HepG2 (cell line): ENCODE data around the gene GBGT1. TPM values are rescaled to one million over a fixed set of nuclear protein-coding genes. Genes with fewer than 3 reads are reported as not detected.

Experiments used
- AHR ChIP-seq: IDR thresholded peaks from 2 replicates; pipeline ENCODE4 v1.6.1; 2018; ENCODE audit warnings: missing genetic modification reagents, missing compliant biosample characterization
- NR2F6 ChIP-seq, 2 experiments: IDR thresholded peaks; 2 replicates each; pipeline ENCODE4 v1.6.1; 2016; ENCODE audit warnings: antibody characterized with exemption in 1 of 2, mild to moderate bottlenecking in 1 of 2
- TEAD3 ChIP-seq: optimal IDR thresholded peaks from 2 replicates; pipeline ENCODE3; 2016; ENCODE audit warnings: borderline replicate concordance
- USF2 ChIP-seq, 2 experiments: sonication (generic) in 1 of 2; formaldehyde crosslinking in 1 of 2; IDR thresholded peaks; 2 replicates each; pipeline versions ENCODE4 v1.5.1 to v1.6.1; 2011 to 2020; ENCODE audit warnings: borderline replicate concordance in 1 of 2, low read depth in 1 of 2, low read length in 1 of 2, mild to moderate bottlenecking in 1 of 2, missing genetic modification reagents in 1 of 2, moderate library complexity in 1 of 2
- ZNF292 ChIP-seq: sonication (generic); formaldehyde crosslinking; IDR thresholded peaks from 2 replicates; pipeline ENCODE4 v1.8.1; 2022; ENCODE audit warnings: mild to moderate bottlenecking, low read depth, missing genetic modification reagents, borderline replicate concordance
- ZNF3 ChIP-seq: IDR thresholded peaks from 2 replicates; pipeline ENCODE4 v1.7.0; 2017; ENCODE audit warnings: inconsistent platforms
- polyA plus RNA-seq, 8 experiments: library from polyadenylated mRNA; depleted of rRNA in 3 of 8; stranded (reverse) in 7 of 8; unstranded in 1 of 8; fragments of >200 nt; fragmentation: Illumina TruSeq in 4 of 8; extraction: Trizol in 4 of 8; gene quantifications; 2 replicates each; pipeline versions ENCODE4 v1.2.1 to v1.2.3, GENCODE V29; 2011 to 2016; ENCODE audit warnings: low read depth in 4 of 8, missing spikeins in 1 of 8, mixed read lengths in 1 of 8; ENCODE audit not compliant: insufficient read depth in 1 of 8
- total RNA-seq, 5 experiments: library from RNA; depleted of rRNA; stranded (reverse); fragments of >200 nt; fragmentation: Illumina TruSeq; extraction: Trizol; gene quantifications; 2 replicates each; pipeline ENCODE4 v1.2.3, GENCODE V29; 2016; ENCODE audit warnings: low read depth in 1 of 5
- TF ChIP-seq, protein P1 (sequence below): sonication (generic); formaldehyde crosslinking; conservative IDR thresholded peaks from 2 replicates; pipeline ENCODE4 v1.8.0; 2022; ENCODE audit warnings: mild to moderate bottlenecking, moderate library complexity, missing genetic modification reagents
- TF ChIP-seq, protein P2 (sequence below): sonication (generic); formaldehyde crosslinking; IDR thresholded peaks from 2 replicates; pipeline ENCODE4 v1.8.1; 2023; ENCODE audit warnings: missing genetic modification reagents, mild to moderate bottlenecking, borderline replicate concordance
- TF ChIP-seq, protein P3 (sequence below): sonication (generic); formaldehyde crosslinking; IDR thresholded peaks from 2 replicates; pipeline ENCODE4 v1.5.1; 2020; ENCODE audit warnings: mild to moderate bottlenecking, missing genetic modification reagents, moderate library complexity

Gene GBGT1
- total and polyA plus RNA-seq, 2 of the 13 experiments (the other 11 are each of a cell fraction or from before 2014, with no cell fraction given): not detected

- no peak for TF ChIP-seq USF2 (IDR thresholded peaks at IDR 0.05; ENCODE audit: low read depth, low read length)
- TF ChIP-seq USF2 (CRISPR knock-in tag; IDR thresholded peaks at IDR 0.05; ENCODE audit: borderline replicate concordance): no peak
- TF ChIP-seq, protein P1, sequence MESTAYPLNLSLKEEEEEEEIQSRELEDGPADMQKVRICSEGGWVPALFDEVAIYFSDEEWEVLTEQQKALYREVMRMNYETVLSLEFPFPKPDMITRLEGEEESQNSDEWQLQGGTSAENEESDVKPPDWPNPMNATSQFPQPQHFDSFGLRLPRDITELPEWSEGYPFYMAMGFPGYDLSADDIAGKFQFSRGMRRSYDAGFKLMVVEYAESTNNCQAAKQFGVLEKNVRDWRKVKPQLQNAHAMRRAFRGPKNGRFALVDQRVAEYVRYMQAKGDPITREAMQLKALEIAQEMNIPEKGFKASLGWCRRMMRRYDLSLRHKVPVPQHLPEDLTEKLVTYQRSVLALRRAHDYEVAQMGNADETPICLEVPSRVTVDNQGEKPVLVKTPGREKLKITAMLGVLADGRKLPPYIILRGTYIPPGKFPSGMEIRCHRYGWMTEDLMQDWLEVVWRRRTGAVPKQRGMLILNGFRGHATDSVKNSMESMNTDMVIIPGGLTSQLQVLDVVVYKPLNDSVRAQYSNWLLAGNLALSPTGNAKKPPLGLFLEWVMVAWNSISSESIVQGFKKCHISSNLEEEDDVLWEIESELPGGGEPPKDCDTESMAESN: 0 out of 2 replicates have a peak, but pooled peaks have one; percentile 39
- TF ChIP-seq, protein P2, sequence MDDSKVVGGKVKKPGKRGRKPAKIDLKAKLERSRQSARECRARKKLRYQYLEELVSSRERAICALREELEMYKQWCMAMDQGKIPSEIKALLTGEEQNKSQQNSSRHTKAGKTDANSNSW (CRISPR knock-in tag): no peak
- TF ChIP-seq AHR: 0 out of 2 replicates have a peak, but pooled peaks have one; percentile 42
- no peak for TF ChIP-seq ZNF3 (CRISPR knock-in tag)
- peak; percentile 29 for TF ChIP-seq TEAD3
- TF ChIP-seq ZNF292 (CRISPR knock-in tag): no peak
- no peak for TF ChIP-seq NR2F6 (IDR thresholded peaks at IDR 0.05)
- peak; percentile 31; the same call in 1 of the 2 replicates for TF ChIP-seq NR2F6 (CRISPR knock-in tag; IDR thresholded peaks at IDR 0.05)
- TF ChIP-seq, protein P3, sequence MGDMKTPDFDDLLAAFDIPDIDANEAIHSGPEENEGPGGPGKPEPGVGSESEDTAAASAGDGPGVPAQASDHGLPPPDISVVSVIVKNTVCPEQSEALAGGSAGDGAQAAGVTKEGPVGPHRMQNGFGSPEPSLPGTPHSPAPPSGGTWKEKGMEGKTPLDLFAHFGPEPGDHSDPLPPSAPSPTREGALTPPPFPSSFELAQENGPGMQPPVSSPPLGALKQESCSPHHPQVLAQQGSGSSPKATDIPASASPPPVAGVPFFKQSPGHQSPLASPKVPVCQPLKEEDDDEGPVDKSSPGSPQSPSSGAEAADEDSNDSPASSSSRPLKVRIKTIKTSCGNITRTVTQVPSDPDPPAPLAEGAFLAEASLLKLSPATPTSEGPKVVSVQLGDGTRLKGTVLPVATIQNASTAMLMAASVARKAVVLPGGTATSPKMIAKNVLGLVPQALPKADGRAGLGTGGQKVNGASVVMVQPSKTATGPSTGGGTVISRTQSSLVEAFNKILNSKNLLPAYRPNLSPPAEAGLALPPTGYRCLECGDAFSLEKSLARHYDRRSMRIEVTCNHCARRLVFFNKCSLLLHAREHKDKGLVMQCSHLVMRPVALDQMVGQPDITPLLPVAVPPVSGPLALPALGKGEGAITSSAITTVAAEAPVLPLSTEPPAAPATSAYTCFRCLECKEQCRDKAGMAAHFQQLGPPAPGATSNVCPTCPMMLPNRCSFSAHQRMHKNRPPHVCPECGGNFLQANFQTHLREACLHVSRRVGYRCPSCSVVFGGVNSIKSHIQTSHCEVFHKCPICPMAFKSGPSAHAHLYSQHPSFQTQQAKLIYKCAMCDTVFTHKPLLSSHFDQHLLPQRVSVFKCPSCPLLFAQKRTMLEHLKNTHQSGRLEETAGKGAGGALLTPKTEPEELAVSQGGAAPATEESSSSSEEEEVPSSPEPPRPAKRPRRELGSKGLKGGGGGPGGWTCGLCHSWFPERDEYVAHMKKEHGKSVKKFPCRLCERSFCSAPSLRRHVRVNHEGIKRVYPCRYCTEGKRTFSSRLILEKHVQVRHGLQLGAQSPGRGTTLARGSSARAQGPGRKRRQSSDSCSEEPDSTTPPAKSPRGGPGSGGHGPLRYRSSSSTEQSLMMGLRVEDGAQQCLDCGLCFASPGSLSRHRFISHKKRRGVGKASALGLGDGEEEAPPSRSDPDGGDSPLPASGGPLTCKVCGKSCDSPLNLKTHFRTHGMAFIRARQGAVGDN: peak; percentile 45
These were observed 60.3 kb downstream of the GBGT1 start (continued) for GRCh38 chr9:133103183-133103986.

Other genes with a start within 250 kb of the GBGT1 start
- 26.3 and 31.6 TPM in 2 replicates for gene TSC1, start 219.3 kb downstream of the GBGT1 start, total RNA-seq (2016; rRNA removed; fragmentation: Illumina TruSeq; extraction: Trizol)
- 58.0 and 66.1 TPM in 2 replicates for gene TSC1, start 219.3 kb downstream of the GBGT1 start, polyA plus RNA-seq (2011; rRNA removed)
- gene GFI1B, start 185.2 kb downstream of the GBGT1 start, total RNA-seq (2016; rRNA removed; fragmentation: Illumina TruSeq; extraction: Trizol): 0.51 TPM in 1 of 2 replicates, not detected in the other
- 0.15 and 0.26 TPM in 2 replicates for gene GFI1B, start 185.2 kb downstream of the GBGT1 start, polyA plus RNA-seq (2011; rRNA removed)
- gene GTF3C5, start 132.9 kb downstream of the GBGT1 start, total RNA-seq (2016; rRNA removed; fragmentation: Illumina TruSeq; extraction: Trizol): 43.4 and 66.9 TPM in 2 replicates
- gene GTF3C5, start 132.9 kb downstream of the GBGT1 start, polyA plus RNA-seq (2011; rRNA removed): 92.6 and 110 TPM in 2 replicates
- 0.62 and 1.5 TPM in 2 replicates for gene CEL, start 101.9 kb downstream of the GBGT1 start, total RNA-seq (2016; rRNA removed; fragmentation: Illumina TruSeq; extraction: Trizol)
- gene CEL, start 101.9 kb downstream of the GBGT1 start, polyA plus RNA-seq (2011; rRNA removed): 0.63 and 0.81 TPM in 2 replicates
- gene RALGDS, start 42.7 kb downstream of the GBGT1 start, total RNA-seq (2016; rRNA removed; fragmentation: Illumina TruSeq; extraction: Trizol): 8.8 and 12.9 TPM in 2 replicates
- gene RALGDS, start 42.7 kb downstream of the GBGT1 start, polyA plus RNA-seq (2011; rRNA removed): 25.5 and 28.8 TPM in 2 replicates
- not detected in 2 replicates for gene OBP2B, start 45.3 kb upstream of the GBGT1 start, total RNA-seq (2016; rRNA removed; fragmentation: Illumina TruSeq; extraction: Trizol)
- gene OBP2B, start 45.3 kb upstream of the GBGT1 start, polyA plus RNA-seq (2011; rRNA removed): not detected in 2 replicates
- gene ABO, start 111.3 kb upstream of the GBGT1 start, total RNA-seq (2016; rRNA removed; fragmentation: Illumina TruSeq; extraction: Trizol): not detected in 2 replicates
- not detected in 2 replicates for gene ABO, start 111.3 kb upstream of the GBGT1 start, polyA plus RNA-seq (2011; rRNA removed)
- 13.3 and 14.7 TPM in 2 replicates for gene SURF6, start 172.3 kb upstream of the GBGT1 start, total RNA-seq (2016; rRNA removed; fragmentation: Illumina TruSeq; extraction: Trizol)
- 5.9 and 7.5 TPM in 2 replicates for gene SURF6, start 172.3 kb upstream of the GBGT1 start, polyA plus RNA-seq (2011; rRNA removed)
- 19.6 and 22.1 TPM in 2 replicates for gene MED22, start 184.2 kb upstream of the GBGT1 start, total RNA-seq (2016; rRNA removed; fragmentation: Illumina TruSeq; extraction: Trizol)
- gene MED22, start 184.2 kb upstream of the GBGT1 start, polyA plus RNA-seq (2011; rRNA removed): 15.8 and 22.2 TPM in 2 replicates
- 2,938 and 3,359 TPM in 2 replicates for gene RPL7A, start 184.3 kb upstream of the GBGT1 start, total RNA-seq (2016; rRNA removed; fragmentation: Illumina TruSeq; extraction: Trizol)
- 2,401 and 2,404 TPM in 2 replicates for gene RPL7A, start 184.3 kb upstream of the GBGT1 start, polyA plus RNA-seq (2011; rRNA removed)
- 10.6 and 17.8 TPM in 2 replicates for gene SURF1, start 192.6 kb upstream of the GBGT1 start, total RNA-seq (2016; rRNA removed; fragmentation: Illumina TruSeq; extraction: Trizol)
- gene SURF1, start 192.6 kb upstream of the GBGT1 start, polyA plus RNA-seq (2011; rRNA removed): 39.2 and 40.7 TPM in 2 replicates
- gene SURF2, start 192.6 kb upstream of the GBGT1 start, total RNA-seq (2016; rRNA removed; fragmentation: Illumina TruSeq; extraction: Trizol): 10.3 and 13.6 TPM in 2 replicates
- 6.1 and 6.3 TPM in 2 replicates for gene SURF2, start 192.6 kb upstream of the GBGT1 start, polyA plus RNA-seq (2011; rRNA removed)
- gene SURF4, start 212.1 kb upstream of the GBGT1 start, total RNA-seq (2016; rRNA removed; fragmentation: Illumina TruSeq; extraction: Trizol): 135 and 265 TPM in 2 replicates
- 220 and 224 TPM in 2 replicates for gene SURF4, start 212.1 kb upstream of the GBGT1 start, polyA plus RNA-seq (2011; rRNA removed)
- gene STKLD1, start 212.5 kb upstream of the GBGT1 start, total RNA-seq (2016; rRNA removed; fragmentation: Illumina TruSeq; extraction: Trizol): 1.1 and 2.2 TPM in 2 replicates
- 1.5 and 3.8 TPM in 2 replicates for gene STKLD1, start 212.5 kb upstream of the GBGT1 start, polyA plus RNA-seq (2011; rRNA removed)